HK-2 (cell line): ENCODE measurements around the gene PLIN5.
"Not testable (repeated sequence)": the region's sequence is repeated elsewhere in the genome, so short reads cannot be mapped to it uniquely, and the experiment has no call there.

ENCODE experiments used
- DNase-seq: peaks from one replicate; pipeline ENCODE4 v3.0.0-alpha.2; 2018; ENCODE audit not compliant: unreplicated experiment

PLIN5 gene

GRCh38 chr19:4568886-4569285, 33.9 kb upstream of the PLIN5 start:
- no peak for DNase-seq

GRCh38 chr19:4567584-4568071, 32.6 kb upstream of the PLIN5 start:
- DNase-seq, result peak; percentile 64

- DNase-seq, result no peak
Measured at GRCh38 chr19:4566402-4567051, 31.5 kb upstream of the PLIN5 start.

- DNase-seq, result not testable (repeated sequence)
Measured at GRCh38 chr19:4563562-4563961, 28.5 kb upstream of the PLIN5 start.

- not testable (repeated sequence) for DNase-seq
Measured at GRCh38 chr19:4562085-4562484, 27.1 kb upstream of the PLIN5 start.

GRCh38 chr19:4559569-4559968, 24.5 kb upstream of the PLIN5 start, which contains the start of gene SEMA6B:
Gene SEMA6B, minus strand, starts transcription at chr19:4559684. Its CDS starts 1,227 bp downstream, at chr19:4558457.
- no peak for DNase-seq

- DNase-seq, result no peak
Measured at GRCh38 chr19:4557971-4558941, 23.2 kb upstream of the PLIN5 start.

- DNase-seq, result no peak
Measured at GRCh38 chr19:4557144-4557970, 22.3 kb upstream of the PLIN5 start.

- no peak for DNase-seq
Measured at GRCh38 chr19:4556597-4557127, 21.6 kb upstream of the PLIN5 start.

GRCh38 chr19:4555657-4556561, 20.9 kb upstream of the PLIN5 start:
- no peak for DNase-seq

GRCh38 chr19:4554717-4555116, 19.7 kb upstream of the PLIN5 start:
- no peak for DNase-seq

- DNase-seq, result no peak
Measured at GRCh38 chr19:4553775-4554174, 18.8 kb upstream of the PLIN5 start.

- no peak for DNase-seq
Measured at GRCh38 chr19:4553092-4553695, 18.2 kb upstream of the PLIN5 start.

GRCh38 chr19:4552525-4552819, 17.4 kb upstream of the PLIN5 start:
- DNase-seq, result no peak

GRCh38 chr19:4550479-4551050, 15.5 kb upstream of the PLIN5 start:
- no peak for DNase-seq

GRCh38 chr19:4550018-4550417, 15.0 kb upstream of the PLIN5 start:
- no peak for DNase-seq

GRCh38 chr19:4548238-4548584, 13.2 kb upstream of the PLIN5 start:
- no peak for DNase-seq

- no peak for DNase-seq
Measured at GRCh38 chr19:4547303-4548237, 12.5 kb upstream of the PLIN5 start.
